HepG2 (cell line): ENCODE results near the gene THOP1. TPM values are rescaled to one million over a fixed set of nuclear protein-coding genes. Genes with fewer than 3 reads are reported as not detected.
A peak's percentile ranks its signal among the peaks of the same experiment; 100 is the strongest.

Source experiments
- ARID4A ChIP-seq: sonication (generic); formaldehyde crosslinking; IDR thresholded peaks from 2 replicates; pipeline ENCODE4 v1.5.0; 2020; ENCODE audit warnings: mild to moderate bottlenecking, missing genetic modification reagents, borderline replicate concordance
- CENPX ChIP-seq: sonication (generic); formaldehyde crosslinking; IDR thresholded peaks from 2 replicates; pipeline ENCODE4 v1.9.0; 2021; ENCODE audit warnings: mild to moderate bottlenecking, missing genetic modification reagents, moderate library complexity
- E2F2 ChIP-seq: sonication (generic); formaldehyde crosslinking; IDR thresholded peaks from 2 replicates; pipeline ENCODE4 v1.4.0; 2020; ENCODE audit warnings: missing genetic modification reagents, borderline replicate concordance
- FOXA1 ChIP-seq, 2 experiments: fragments of 450-650 bp in 1 of 2; sonication (generic) in 1 of 2; formaldehyde crosslinking in 1 of 2; IDR thresholded peaks; 2 replicates each; pipeline versions ENCODE4 v1.4.0 to v1.6.1; 2016 to 2020; ENCODE audit warnings: missing genetic modification reagents in 1 of 2
- KDM3A ChIP-seq: IDR thresholded peaks from 2 replicates; pipeline ENCODE4 v1.6.1; 2018; ENCODE audit warnings: low read depth, missing compliant biosample characterization
- NFIB ChIP-seq: sonication (generic); formaldehyde crosslinking; IDR thresholded peaks from 2 replicates; pipeline ENCODE4 v1.9.0; 2021; ENCODE audit warnings: missing genetic modification reagents, mild to moderate bottlenecking, borderline replicate concordance
- PLRG1 ChIP-seq: fragments of 450-650 bp; conservative IDR thresholded peaks from 2 replicates; pipeline ENCODE4 v1.6.1; 2016
- SIX4 ChIP-seq: sonication (generic); formaldehyde crosslinking; IDR thresholded peaks from 2 replicates; pipeline ENCODE4 v1.4.0; 2020; ENCODE audit warnings: missing genetic modification reagents
- SOX5 ChIP-seq: IDR thresholded peaks from 2 replicates; pipeline ENCODE4 v1.6.1; 2016; ENCODE audit warnings: borderline replicate concordance
- XBP1 ChIP-seq: sonication (generic); formaldehyde crosslinking; IDR thresholded peaks from 2 replicates; pipeline ENCODE4 v1.5.0; 2020; ENCODE audit warnings: missing genetic modification reagents
- ZBTB21 ChIP-seq: sonication (generic); formaldehyde crosslinking; IDR thresholded peaks from 2 replicates; pipeline ENCODE4 v1.4.0; 2020; ENCODE audit warnings: missing genetic modification reagents
- ZEB1 ChIP-seq: IDR thresholded peaks from 2 replicates; pipeline ENCODE4 v1.6.1; 2012; ENCODE audit warnings: mild to moderate bottlenecking, low read depth, inconsistent platforms; ENCODE audit not compliant: insufficient replicate concordance
- ZNF101 ChIP-seq: sonication (generic); formaldehyde crosslinking; IDR thresholded peaks from 2 replicates; pipeline ENCODE4 v1.4.0; 2020; ENCODE audit warnings: mild to moderate bottlenecking, low read depth, missing genetic modification reagents, borderline replicate concordance
- ZNF607 ChIP-seq: sonication (generic); formaldehyde crosslinking; IDR thresholded peaks from 2 replicates; pipeline ENCODE4 v1.5.1; 2020; ENCODE audit warnings: missing genetic modification reagents, mild to moderate bottlenecking, borderline replicate concordance
- ZNF644 ChIP-seq: IDR thresholded peaks from 2 replicates; pipeline ENCODE4 v1.6.1; 2016; ENCODE audit warnings: low read depth
- ZNF800 ChIP-seq: sonication (generic); formaldehyde crosslinking; IDR thresholded peaks from 2 replicates; pipeline ENCODE4 v1.4.0; 2020; ENCODE audit warnings: missing genetic modification reagents
- ZNF841 ChIP-seq: sonication (generic); formaldehyde crosslinking; IDR thresholded peaks from 2 replicates; pipeline ENCODE4 v1.8.1; 2023; ENCODE audit warnings: missing genetic modification reagents, borderline replicate concordance
- polyA plus RNA-seq, 8 experiments: library from polyadenylated mRNA; depleted of rRNA in 3 of 8; stranded (reverse) in 7 of 8; unstranded in 1 of 8; fragments of >200 nt; fragmentation: Illumina TruSeq in 4 of 8; extraction: Trizol in 4 of 8; gene quantifications; 2 replicates each; pipeline versions ENCODE4 v1.2.1 to v1.2.3, GENCODE V29; 2011 to 2016; ENCODE audit warnings: low read depth in 4 of 8, missing spikeins in 1 of 8, mixed read lengths in 1 of 8; ENCODE audit not compliant: insufficient read depth in 1 of 8
- total RNA-seq, 5 experiments: library from RNA; depleted of rRNA; stranded (reverse); fragments of >200 nt; fragmentation: Illumina TruSeq; extraction: Trizol; gene quantifications; 2 replicates each; pipeline ENCODE4 v1.2.3, GENCODE V29; 2016; ENCODE audit warnings: low read depth in 1 of 5
- TF ChIP-seq, protein P1 (sequence below): sonication (generic); formaldehyde crosslinking; IDR thresholded peaks from 2 replicates; pipeline ENCODE4 v1.5.1; 2020; ENCODE audit warnings: missing genetic modification reagents, mild to moderate bottlenecking, borderline replicate concordance

Gene THOP1
- total and polyA plus RNA-seq, 2 of the 13 experiments (the other 11 are each of a cell fraction or from before 2014, with no cell fraction given): 74.4 to 116 TPM

DNA sequence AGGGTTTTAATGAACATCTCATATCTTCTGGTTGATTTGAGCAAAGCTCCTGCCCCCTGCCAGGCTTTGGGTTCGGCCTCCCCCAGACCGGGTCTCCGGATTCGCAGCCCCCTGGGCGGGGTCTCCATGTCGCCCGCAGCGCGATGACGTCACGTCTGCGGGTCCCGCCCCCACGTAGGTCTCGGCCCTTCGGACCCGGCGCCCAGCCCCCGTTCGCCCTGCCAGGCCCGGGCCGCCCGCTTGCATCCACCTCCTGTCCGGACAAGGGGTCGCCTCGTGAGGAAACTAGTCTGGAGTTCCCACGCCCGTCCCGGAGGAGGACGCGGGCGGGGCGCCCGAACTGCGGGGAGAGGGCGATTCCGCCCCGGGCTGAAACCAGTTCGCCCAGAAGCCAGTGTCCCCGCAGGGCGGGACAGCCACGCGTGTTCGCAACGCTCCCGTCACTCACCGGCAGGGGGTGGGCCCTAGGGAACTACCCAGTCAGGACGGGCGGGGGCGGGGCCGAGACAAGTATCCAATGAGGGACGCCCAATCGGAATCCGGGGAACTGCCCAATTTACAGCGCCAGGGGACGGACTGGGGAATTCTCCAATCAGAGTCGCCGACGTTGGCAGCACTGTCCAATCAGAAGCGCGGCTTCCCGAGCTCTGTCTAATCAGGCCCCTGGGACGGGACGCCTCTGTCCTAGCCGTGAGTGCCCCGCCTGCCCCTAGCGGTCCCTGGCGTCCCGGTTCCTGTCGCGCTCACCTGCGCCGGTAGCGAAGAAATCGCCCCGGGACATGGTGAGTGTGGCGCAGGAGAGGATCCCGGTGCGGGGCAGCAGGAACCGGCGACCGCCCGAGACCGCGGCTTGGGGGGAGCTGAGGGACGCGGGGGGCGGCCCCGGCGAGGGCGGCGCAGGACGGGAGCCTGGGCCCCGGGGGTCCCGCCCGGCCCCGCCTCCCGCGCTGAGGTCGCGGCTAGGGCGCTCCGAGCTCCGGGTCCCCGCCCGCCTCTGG, 55.8 kb downstream of the THOP1 start, which contains the start of gene ZNF555 (continued):
- TF ChIP-seq NFIB (CRISPR knock-in tag): no peak
- TF ChIP-seq ZNF101 (CRISPR knock-in tag): no peak
- TF ChIP-seq ZEB1: no peak
- TF ChIP-seq ZNF607: peak; percentile 74; the same call in 1 of the 2 replicates
- 0 out of 2 replicates have a peak, but pooled peaks have one; percentile 61 for TF ChIP-seq KDM3A
- peak; percentile 90 for TF ChIP-seq ARID4A (CRISPR knock-in tag)
- no peak for TF ChIP-seq ZNF644 (CRISPR knock-in tag)
- no peak for TF ChIP-seq SIX4 (CRISPR knock-in tag)
- TF ChIP-seq ZNF841: peak; percentile 92
- no peak for TF ChIP-seq PLRG1
- no peak for TF ChIP-seq FOXA1 (IDR thresholded peaks at IDR 0.05)
- no peak for TF ChIP-seq FOXA1 (CRISPR knock-in tag; IDR thresholded peaks at IDR 0.05)
- TF ChIP-seq, protein P1, sequence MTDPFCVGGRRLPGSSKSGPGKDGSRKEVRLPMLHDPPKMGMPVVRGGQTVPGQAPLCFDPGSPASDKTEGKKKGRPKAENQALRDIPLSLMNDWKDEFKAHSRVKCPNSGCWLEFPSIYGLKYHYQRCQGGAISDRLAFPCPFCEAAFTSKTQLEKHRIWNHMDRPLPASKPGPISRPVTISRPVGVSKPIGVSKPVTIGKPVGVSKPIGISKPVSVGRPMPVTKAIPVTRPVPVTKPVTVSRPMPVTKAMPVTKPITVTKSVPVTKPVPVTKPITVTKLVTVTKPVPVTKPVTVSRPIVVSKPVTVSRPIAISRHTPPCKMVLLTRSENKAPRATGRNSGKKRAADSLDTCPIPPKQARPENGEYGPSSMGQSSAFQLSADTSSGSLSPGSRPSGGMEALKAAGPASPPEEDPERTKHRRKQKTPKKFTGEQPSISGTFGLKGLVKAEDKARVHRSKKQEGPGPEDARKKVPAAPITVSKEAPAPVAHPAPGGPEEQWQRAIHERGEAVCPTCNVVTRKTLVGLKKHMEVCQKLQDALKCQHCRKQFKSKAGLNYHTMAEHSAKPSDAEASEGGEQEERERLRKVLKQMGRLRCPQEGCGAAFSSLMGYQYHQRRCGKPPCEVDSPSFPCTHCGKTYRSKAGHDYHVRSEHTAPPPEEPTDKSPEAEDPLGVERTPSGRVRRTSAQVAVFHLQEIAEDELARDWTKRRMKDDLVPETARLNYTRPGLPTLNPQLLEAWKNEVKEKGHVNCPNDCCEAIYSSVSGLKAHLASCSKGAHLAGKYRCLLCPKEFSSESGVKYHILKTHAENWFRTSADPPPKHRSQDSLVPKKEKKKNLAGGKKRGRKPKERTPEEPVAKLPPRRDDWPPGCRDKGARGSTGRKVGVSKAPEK (CRISPR knock-in tag): 0 out of 2 replicates have a peak, but pooled peaks have one; percentile 69
- peak; percentile 52; the same call in 1 of the 2 replicates for TF ChIP-seq E2F2 (CRISPR knock-in tag)
- TF ChIP-seq ZBTB21 (CRISPR knock-in tag): 0 out of 2 replicates have a peak, but pooled peaks have one; percentile 9
- TF ChIP-seq SOX5 (CRISPR knock-in tag): no peak
- 0 out of 2 replicates have a peak, but pooled peaks have one; percentile 55 for TF ChIP-seq XBP1 (CRISPR knock-in tag)
- no peak for TF ChIP-seq CENPX (CRISPR knock-in tag)
- TF ChIP-seq ZNF800 (CRISPR knock-in tag): 0 out of 2 replicates have a peak, but pooled peaks have one; percentile 50
